CD4-positive, alpha-beta memory T cell (primary cell): ENCODE data around the gene FRMD4A. TPM values are rescaled to one million over a fixed set of nuclear protein-coding genes. Genes with fewer than 3 reads are reported as not detected.

Experiments
- CTCF ChIA-PET: fragments of 350-600 bp; sonication (Branson Sonifier 250); formaldehyde crosslinking; loops from one replicate; lab custom pipeline; 2021; ENCODE audit warnings: inconsistent platforms; ENCODE audit not compliant: partially characterized antibody; lab: Charles Lee
- POLR2A ChIA-PET: fragments of 350-600 bp; sonication (Branson Sonifier 250); formaldehyde crosslinking; loops from one replicate; lab custom pipeline; 2021; ENCODE audit not compliant: partially characterized antibody; lab: Charles Lee
- DNase-seq, 5 donors: peaks; one replicate each; pipeline versions ENCODE4 v3.0.0 to v3.0.0-alpha.2; 2020 to 2022; ENCODE audit warnings: mixed read lengths in 1 of 5
- H3K27ac ChIP-seq: one replicate; pipeline ENCODE4 v1.7.0; 2013; ENCODE audit warnings: low read depth, low read length
- H3K27me3 ChIP-seq: 2 replicates; pipeline ENCODE4 v1.7.0; 2013; ENCODE audit warnings: mild to moderate bottlenecking, low read length, moderate library complexity; ENCODE audit not compliant: insufficient read depth
- H3K36me3 ChIP-seq: 2 replicates; pipeline ENCODE4 v1.7.0; 2013; ENCODE audit warnings: mild to moderate bottlenecking, low read length, moderate library complexity; ENCODE audit not compliant: insufficient read depth
- H3K4me1 ChIP-seq: 2 replicates; pipeline ENCODE4 v1.7.0; 2013; ENCODE audit warnings: mild to moderate bottlenecking, low read length, moderate library complexity; ENCODE audit not compliant: insufficient read depth
- H3K4me3 ChIP-seq, 2 donors: one replicate each; pipeline ENCODE4 v1.7.0; 2013; ENCODE audit warnings: low read length in 2 of 2, mild to moderate bottlenecking in 1 of 2
- H3K9me3 ChIP-seq, 2 donors: one replicate each; pipeline ENCODE4 v1.7.0; 2013; ENCODE audit warnings: low read length in 2 of 2, control low read depth in 1 of 2; ENCODE audit not compliant: control insufficient read depth in 1 of 2
- H3K27ac Mint-ChIP-seq, 7 donors: one replicate each; pipeline ENCODE4 v1.8.0; 2020 to 2021; ENCODE audit warnings: mixed read lengths in 7 of 7, mild to moderate bottlenecking in 6 of 7, inconsistent platforms in 3 of 7, moderate library complexity in 3 of 7
- H3K27me3 Mint-ChIP-seq, 2 donors: one replicate each; pipeline ENCODE4 v1.8.0; 2020 to 2021; ENCODE audit warnings: mixed read lengths in 2 of 2
- H3K36me3 Mint-ChIP-seq, 2 donors: one replicate each; pipeline ENCODE4 v1.8.0; 2020 to 2021; ENCODE audit warnings: mixed read lengths in 2 of 2, inconsistent platforms in 1 of 2, mild to moderate bottlenecking in 1 of 2
- H3K4me1 Mint-ChIP-seq, 4 donors: one replicate each; pipeline ENCODE4 v1.8.0; 2020 to 2021; ENCODE audit warnings: mixed read lengths in 4 of 4, mild to moderate bottlenecking in 1 of 4
- H3K4me3 Mint-ChIP-seq, 8 donors: one replicate each; pipeline ENCODE4 v1.8.0; 2020 to 2021; ENCODE audit warnings: mixed read lengths in 8 of 8, mild to moderate bottlenecking in 7 of 8, moderate library complexity in 6 of 8, inconsistent platforms in 3 of 8
- H3K9me3 Mint-ChIP-seq, 8 donors: one replicate each; pipeline ENCODE4 v1.8.0; 2020 to 2021; ENCODE audit warnings: mixed read lengths in 8 of 8, mild to moderate bottlenecking in 5 of 8, inconsistent platforms in 3 of 8, moderate library complexity in 1 of 8
- intact Hi-C: fragments of 100-400 bp; cut with micrococcal nuclease; formaldehyde crosslinking; loops from one replicate; pipeline ENCODE4 v1.15.1; 2023
- polyA plus RNA-seq, 2 donors: library from polyadenylated mRNA; unstranded; fragments of 300-500 nt; fragmentation: Illumina TruSeq; gene quantifications; one replicate each; pipeline ENCODE4 v1.2.3, GENCODE V29; 2021
- total RNA-seq, 2 experiments: library from RNA; stranded (reverse); gene quantifications; one replicate each; pipeline ENCODE4 v1.2.3, GENCODE V29; 2021

FRMD4A gene
- total and polyA plus RNA-seq, 4 experiments from 2014 or later, result 0.89 to 2.4 (median 1.9) TPM; not detected in 1

- H3K36me3 Mint-ChIP-seq, result peaks cover 0 to 4% of the 10 kb centered on the region in 2 donors
- Histone ChIP-seq H3K4me3 (no peak overlapping the region), H3K4me1 (no peaks in the 10 kb centered on the region), H3K36me3 (no peaks in the 10 kb centered on the region), H3K27me3 (no peaks in the 10 kb centered on the region), H3K9me3 (no peaks in the 10 kb centered on the region), H3K27ac (no peak overlapping the region)
- ChIA-PET CTCF (interaction anchor here (1.6 kb wide), 1 partner anchor 18 kb away, joined by 4 read pairs; no protein-coding TSS in a partner anchor), POLR2A (no interaction called here)
- no peak for DNase-seq
- intact Hi-C loops, result no loop called here
- H3K27me3 Mint-ChIP-seq, result peaks cover 1 to 7% of the 10 kb centered on the region in 2 donors
- peaks cover 0 to 9% (median 0%) of the 10 kb centered on the region in 8 donors for H3K9me3 Mint-ChIP-seq
- H3K27ac Mint-ChIP-seq, result peak overlapping the region in 1 of 7 donors; percentile 42
- H3K4me3 Mint-ChIP-seq, result no peak overlapping the region
- H3K4me1 Mint-ChIP-seq, result no peaks in the 10 kb centered on the region
Measured at GRCh38 chr10:14099885-14100284, 230.8 kb downstream of the FRMD4A start.

GRCh38 chr10:14093730-14094484 lies 236.8 kb downstream of the FRMD4A start:
- ChIA-PET POLR2A (interaction anchor here (0.7 to 1.1 kb wide), 3 partner anchors 9 to 310 kb away, joined by 3 to 4 read pairs (median 3); no protein-coding TSS in a partner anchor), CTCF (interaction anchor here (0.7 to 3.8 kb wide), 5 partner anchors 10 to 312 kb away, joined by 3 to 21 read pairs (median 3); no protein-coding TSS in a partner anchor)
- peaks cover 0 to 6% (median 0%) of the 10 kb centered on the region in 4 donors for H3K4me1 Mint-ChIP-seq
- Histone ChIP-seq H3K4me1 (no peaks in the 10 kb centered on the region), H3K36me3 (no peaks in the 10 kb centered on the region), H3K9me3 (no peaks in the 10 kb centered on the region), H3K27ac (no peak overlapping the region), H3K27me3 (no peaks in the 10 kb centered on the region), H3K4me3 (no peak overlapping the region)
- peak in 1 of 5 donors; percentile 4 for DNase-seq
- no peaks in the 10 kb centered on the region for H3K36me3 Mint-ChIP-seq
- peak overlapping the region in 1 of 7 donors; percentile 50 for H3K27ac Mint-ChIP-seq
- no peaks in the 10 kb centered on the region for H3K27me3 Mint-ChIP-seq
- H3K9me3 Mint-ChIP-seq, result no peaks in the 10 kb centered on the region
- intact Hi-C loops, result loop anchor here (5.0 kb wide), 1 partner anchor 307 kb away; no protein-coding TSS in a partner anchor
- H3K4me3 Mint-ChIP-seq, result no peak overlapping the region

GRCh38 chr10:14092799-14093198 lies 237.9 kb downstream of the FRMD4A start:
- ChIA-PET POLR2A (no interaction called here), CTCF (interaction anchor here (3.8 kb wide), 1 partner anchor 305 kb away, joined by 21 read pairs; no protein-coding TSS in a partner anchor)
- H3K27me3 ChIP-seq, result no peaks in the 10 kb centered on the region
- H3K4me3 ChIP-seq, result no peak overlapping the region
- Mint-ChIP-seq H3K36me3 (no peaks in the 10 kb centered on the region), H3K27ac (peak overlapping the region in 1 of 7 donors; percentile 64), H3K9me3 (no peaks in the 10 kb centered on the region), H3K4me1 (peaks cover 0 to 6% (median 0%) of the 10 kb centered on the region in 4 donors), H3K27me3 (no peaks in the 10 kb centered on the region), H3K4me3 (no peak overlapping the region)
- no peak overlapping the region for H3K27ac ChIP-seq
- H3K9me3 ChIP-seq, result no peaks in the 10 kb centered on the region
- DNase-seq, result no peak
- no peaks in the 10 kb centered on the region for H3K36me3 ChIP-seq
- no peaks in the 10 kb centered on the region for H3K4me1 ChIP-seq
- intact Hi-C loops, result loop anchor here (5.0 kb wide), 1 partner anchor 305 kb away; no protein-coding TSS in a partner anchor

GRCh38 chr10:14089556-14090292 lies 241.0 kb downstream of the FRMD4A start:
- intact Hi-C loops, result loop anchor here (5.0 kb wide), 1 partner anchor 302 kb away; no protein-coding TSS in a partner anchor
- Mint-ChIP-seq H3K4me3 (no peak overlapping the region), H3K4me1 (peaks cover 0 to 6% (median 0%) of the 10 kb centered on the region in 4 donors), H3K27ac (no peak overlapping the region), H3K9me3 (no peaks in the 10 kb centered on the region), H3K27me3 (peaks cover 0 to 10% of the 10 kb centered on the region in 2 donors), H3K36me3 (no peaks in the 10 kb centered on the region)
- Histone ChIP-seq H3K4me1 (no peaks in the 10 kb centered on the region), H3K9me3 (no peaks in the 10 kb centered on the region), H3K36me3 (no peaks in the 10 kb centered on the region), H3K4me3 (no peak overlapping the region), H3K27ac (no peak overlapping the region), H3K27me3 (no peaks in the 10 kb centered on the region)
- no peak for DNase-seq
- CTCF ChIA-PET, result no interaction called here
- POLR2A ChIA-PET, result interaction anchor here (0.7 kb wide), 1 partner anchor 559 kb away, joined by 3 read pairs; no protein-coding TSS in a partner anchor

- intact Hi-C loops, result no loop called here
- DNase-seq, result no peak
- peaks cover 0 to 3% (median 0%) of the 10 kb centered on the region in 4 donors for H3K4me1 Mint-ChIP-seq
Measured at GRCh38 chr10:14087566-14087965, 243.2 kb downstream of the FRMD4A start.

GRCh38 chr10:14086596-14086995 lies 244.1 kb downstream of the FRMD4A start:
- no peak overlapping the region for H3K27ac ChIP-seq
- H3K36me3 ChIP-seq, result no peaks in the 10 kb centered on the region
- no peaks in the 10 kb centered on the region for H3K9me3 ChIP-seq
- no peak overlapping the region for H3K27ac Mint-ChIP-seq
- H3K4me1 Mint-ChIP-seq, result peaks cover 0 to 3% (median 0%) of the 10 kb centered on the region in 4 donors
- no peak overlapping the region for H3K4me3 Mint-ChIP-seq
- H3K36me3 Mint-ChIP-seq, result no peaks in the 10 kb centered on the region
- ChIA-PET CTCF (interaction anchor here (0.8 kb wide), 1 partner anchor 154 kb away, joined by 3 read pairs; no protein-coding TSS in a partner anchor), POLR2A (no interaction called here)
- H3K27me3 ChIP-seq, result no peaks in the 10 kb centered on the region
- H3K4me3 ChIP-seq, result no peak overlapping the region
- no peaks in the 10 kb centered on the region for H3K4me1 ChIP-seq
- H3K9me3 Mint-ChIP-seq, result no peaks in the 10 kb centered on the region
- no peak for DNase-seq
- intact Hi-C loops, result no loop called here
- H3K27me3 Mint-ChIP-seq, result peaks cover 0 to 12% of the 10 kb centered on the region in 2 donors

More at GRCh38 chr10:14087566-14087965, 243.2 kb downstream of the FRMD4A start:
- Histone ChIP-seq H3K4me1 (no peaks in the 10 kb centered on the region), H3K27ac (no peak overlapping the region), H3K36me3 (no peaks in the 10 kb centered on the region), H3K4me3 (no peak overlapping the region), H3K9me3 (no peaks in the 10 kb centered on the region), H3K27me3 (no peaks in the 10 kb centered on the region)
- Mint-ChIP-seq H3K27me3 (peaks cover 0 to 12% of the 10 kb centered on the region in 2 donors), H3K4me3 (no peak overlapping the region), H3K27ac (no peak overlapping the region), H3K36me3 (no peaks in the 10 kb centered on the region), H3K9me3 (no peaks in the 10 kb centered on the region)
- CTCF ChIA-PET, result no interaction called here
- POLR2A ChIA-PET, result no interaction called here

- ChIA-PET POLR2A (no interaction called here), CTCF (no interaction called here)
- Mint-ChIP-seq H3K9me3 (peaks cover 0 to 4% (median 0%) of the 10 kb centered on the region in 8 donors), H3K27me3 (peaks cover 0 to 19% of the 10 kb centered on the region in 2 donors), H3K27ac (no peak overlapping the region), H3K4me3 (no peak overlapping the region), H3K4me1 (no peaks in the 10 kb centered on the region), H3K36me3 (no peaks in the 10 kb centered on the region)
- Histone ChIP-seq H3K4me1 (no peaks in the 10 kb centered on the region), H3K27ac (no peak overlapping the region), H3K9me3 (no peaks in the 10 kb centered on the region), H3K27me3 (no peaks in the 10 kb centered on the region), H3K36me3 (no peaks in the 10 kb centered on the region), H3K4me3 (no peak overlapping the region)
- DNase-seq, result no peak
- intact Hi-C loops, result no loop called here
Measured at GRCh38 chr10:14084875-14085274, 245.8 kb downstream of the FRMD4A start.
